Right ventricle myocardium inferior (tissue), 1 donor: ENCODE measurements around the gene MUC5AC. TPM values are rescaled to one million over a fixed set of nuclear protein-coding genes. Genes with fewer than 3 reads are reported as not detected.
"Not testable (repeated sequence)": the region's sequence is repeated elsewhere in the genome, so short reads cannot be mapped to it uniquely, and the experiment has no call there.

ENCODE experiments used
- ATAC-seq: fragments of 200-7000 bp; cut with Tn5 transposase; one replicate; pipeline ENCODE4 v1.9.1; 2020; ENCODE audit warnings: mild to moderate bottlenecking, moderate library complexity
- DNase-seq: peaks from one replicate; pipeline ENCODE4 v3.0.0; 2021; ENCODE audit errors: missing footprints
- intact Hi-C: fragments of 100-400 bp; cut with DNase I; formaldehyde crosslinking; loops from one replicate; pipeline ENCODE4 v1.11.0; 2022
- total RNA-seq: library from RNA; stranded (reverse); fragmentation: NEBNext Ultra II Directional; extraction: Animal tissue kit (Norgen Biotek cat#: 25700); gene quantifications from one replicate; pipeline ENCODE4 v1.2.1, GENCODE V29; 2021
- donor health status: DM: no; HTN: yes; CAD: no; lungs with severe emphysema.

The MUC5AC gene
- total RNA-seq, 1 donor from 2014 or later: not detected

DNA sequence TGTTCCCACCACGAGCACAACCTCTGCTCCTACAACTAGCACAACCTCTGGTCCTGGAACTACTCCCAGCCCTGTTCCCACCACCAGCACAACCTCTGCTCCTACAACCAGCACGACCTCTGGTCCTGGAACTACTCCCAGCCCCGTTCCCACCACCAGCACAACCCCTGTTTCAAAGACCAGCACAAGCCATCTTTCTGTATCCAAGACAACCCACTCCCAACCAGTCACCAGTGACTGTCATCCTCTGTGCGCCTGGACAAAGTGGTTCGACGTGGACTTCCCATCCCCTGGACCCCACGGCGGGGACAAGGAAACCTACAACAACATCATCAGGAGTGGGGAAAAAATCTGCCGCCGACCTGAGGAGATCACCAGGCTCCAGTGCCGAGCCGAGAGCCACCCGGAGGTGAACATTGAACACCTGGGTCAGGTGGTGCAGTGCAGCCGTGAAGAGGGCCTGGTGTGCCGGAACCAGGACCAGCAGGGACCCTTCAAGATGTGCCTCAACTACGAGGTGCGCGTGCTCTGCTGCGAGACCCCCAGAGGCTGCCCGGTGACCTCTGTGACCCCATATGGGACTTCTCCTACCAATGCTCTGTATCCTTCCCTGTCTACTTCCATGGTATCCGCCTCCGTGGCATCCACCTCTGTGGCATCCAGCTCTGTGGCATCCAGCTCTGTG lies 34.2 kb downstream of the MUC5AC start:
- intact Hi-C loops, DNase-seq: not testable (repeated sequence)

DNA sequence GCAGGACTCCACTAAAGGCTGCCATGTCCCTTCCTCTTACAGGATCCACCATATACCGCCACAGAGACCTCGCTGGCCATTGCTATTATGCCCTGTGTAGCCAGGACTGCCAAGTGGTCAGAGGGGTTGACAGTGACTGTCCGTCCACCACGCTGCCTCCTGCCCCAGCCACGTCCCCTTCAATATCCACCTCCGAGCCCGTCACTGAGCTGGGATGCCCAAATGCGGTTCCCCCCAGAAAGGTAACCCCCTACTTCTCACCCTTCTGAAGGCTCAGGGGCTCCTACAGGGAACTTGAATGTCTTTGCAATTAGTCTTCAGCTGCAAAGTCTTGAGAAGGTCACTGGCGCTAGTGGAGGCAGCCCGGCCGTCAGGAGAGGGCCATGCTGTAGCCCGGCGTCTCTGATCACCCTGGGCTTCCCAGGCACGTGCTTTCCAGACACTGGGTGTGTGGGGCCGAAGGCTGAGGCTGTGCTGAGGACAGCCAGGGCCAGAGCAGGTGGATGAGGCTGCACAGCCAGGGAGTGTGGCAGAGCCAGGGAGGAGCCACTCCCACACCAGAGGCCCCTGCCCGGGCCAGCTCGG lies 35.1 kb downstream of the MUC5AC start:
- ATAC-seq (no peak), DNase-seq (no peak)
- intact Hi-C loops: no loop called here

More for the DNA sequence above, 34.2 kb downstream of the MUC5AC start:
- ATAC-seq: not testable (repeated sequence)

DNA sequence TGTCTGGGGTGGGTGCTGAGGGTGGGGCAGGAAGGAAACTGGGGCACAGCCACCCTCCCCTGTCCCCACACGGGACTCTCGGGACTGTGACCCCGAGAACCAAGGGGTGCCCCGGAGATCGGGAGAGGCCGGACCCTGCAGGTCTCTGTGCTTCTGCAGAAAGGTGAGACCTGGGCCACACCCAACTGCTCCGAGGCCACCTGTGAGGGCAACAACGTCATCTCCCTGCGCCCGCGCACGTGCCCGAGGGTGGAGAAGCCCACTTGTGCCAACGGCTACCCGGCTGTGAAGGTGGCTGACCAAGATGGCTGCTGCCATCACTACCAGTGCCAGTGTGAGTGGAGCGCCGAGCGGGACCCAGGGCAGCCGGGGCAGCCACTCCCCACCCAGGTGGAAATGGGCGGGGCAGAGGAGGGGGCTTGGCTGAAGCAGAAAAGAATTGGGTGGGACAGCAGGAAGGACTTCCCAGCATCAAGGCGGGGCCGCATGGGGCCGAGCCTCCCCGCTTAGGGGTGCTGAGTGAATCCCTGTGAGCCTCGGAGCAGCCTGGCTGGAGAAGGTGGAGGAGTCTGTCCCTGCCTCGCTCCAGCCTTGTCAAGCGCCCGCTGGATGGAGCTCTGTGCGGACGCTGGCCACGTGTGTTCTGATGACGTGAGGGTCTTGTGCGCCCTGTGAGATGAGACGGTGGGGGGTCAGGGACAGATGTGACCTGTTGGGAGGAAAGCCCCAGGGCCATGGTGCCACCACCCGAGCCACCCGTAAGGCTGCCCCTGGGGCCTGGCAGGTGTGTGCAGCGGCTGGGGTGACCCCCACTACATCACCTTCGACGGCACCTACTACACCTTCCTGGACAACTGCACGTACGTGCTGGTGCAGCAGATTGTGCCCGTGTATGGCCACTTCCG lies 35.8 kb downstream of the MUC5AC start:
- ATAC-seq (no peak), DNase-seq (peak; percentile 61)
- intact Hi-C loops: no loop called here

DNA sequence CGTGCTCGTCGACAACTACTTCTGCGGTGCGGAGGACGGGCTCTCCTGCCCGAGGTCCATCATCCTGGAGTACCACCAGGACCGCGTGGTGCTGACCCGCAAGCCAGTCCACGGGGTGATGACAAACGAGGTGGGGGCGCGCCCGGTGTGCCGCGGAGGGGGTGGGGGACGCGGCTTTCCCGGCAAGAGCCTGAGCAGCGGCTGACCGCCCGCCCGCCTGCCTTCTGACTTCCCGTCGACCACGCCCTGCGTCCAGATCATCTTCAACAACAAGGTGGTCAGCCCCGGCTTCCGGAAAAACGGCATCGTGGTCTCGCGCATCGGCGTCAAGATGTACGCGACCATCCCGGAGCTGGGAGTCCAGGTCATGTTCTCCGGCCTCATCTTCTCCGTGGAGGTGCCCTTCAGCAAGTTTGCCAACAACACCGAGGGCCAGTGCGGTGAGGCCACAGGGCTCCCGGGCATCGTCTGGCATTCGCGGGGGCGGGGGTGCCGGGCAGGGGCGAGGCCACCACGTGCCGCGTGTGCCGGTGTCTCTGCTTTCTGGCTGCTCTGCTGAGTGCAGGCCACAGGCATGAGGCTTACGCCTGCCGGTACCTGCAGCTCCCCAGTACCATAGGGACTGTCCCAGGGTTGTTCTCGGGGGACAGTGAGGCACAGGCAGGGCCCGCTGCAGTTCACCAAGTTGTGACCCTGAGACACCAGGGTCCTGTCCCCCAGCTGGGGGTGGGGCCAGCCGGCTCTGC lies 36.7 kb downstream of the MUC5AC start:
- DNase-seq: peak; percentile 63
- no peak for ATAC-seq
- intact Hi-C loops: no loop called here

DNA sequence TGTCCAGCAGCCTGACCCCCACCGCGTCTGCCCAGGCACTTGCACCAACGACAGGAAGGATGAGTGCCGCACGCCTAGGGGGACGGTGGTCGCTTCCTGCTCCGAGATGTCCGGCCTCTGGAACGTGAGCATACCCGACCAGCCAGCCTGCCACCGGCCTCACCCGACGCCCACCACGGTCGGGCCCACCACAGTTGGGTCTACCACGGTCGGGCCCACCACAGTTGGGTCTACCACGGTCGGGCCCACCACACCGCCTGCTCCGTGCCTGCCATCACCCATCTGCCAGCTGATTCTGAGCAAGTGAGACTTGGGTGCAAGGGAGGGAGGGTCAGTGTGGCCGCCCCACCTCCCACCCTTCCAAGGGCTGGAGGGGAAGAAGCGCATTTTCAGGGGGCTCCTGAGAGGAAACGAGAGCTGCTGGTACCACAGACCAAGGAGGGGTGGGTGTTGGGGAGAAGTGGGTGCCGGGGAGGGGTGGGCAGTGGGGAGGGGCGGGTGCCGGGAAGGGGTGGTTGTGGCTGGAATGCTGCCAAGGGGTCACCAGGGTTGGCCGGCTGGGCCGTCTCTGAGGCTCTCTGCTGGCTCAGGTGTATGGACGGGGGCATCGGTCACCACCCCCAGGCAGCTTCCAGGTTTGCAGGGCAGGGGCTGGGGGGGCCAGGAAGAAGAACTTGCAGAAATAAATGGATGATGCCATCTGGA lies 37.4 kb downstream of the MUC5AC start:
- DNase-seq (peak; percentile 62), ATAC-seq (no peak)
- intact Hi-C loops: no loop called here

DNA sequence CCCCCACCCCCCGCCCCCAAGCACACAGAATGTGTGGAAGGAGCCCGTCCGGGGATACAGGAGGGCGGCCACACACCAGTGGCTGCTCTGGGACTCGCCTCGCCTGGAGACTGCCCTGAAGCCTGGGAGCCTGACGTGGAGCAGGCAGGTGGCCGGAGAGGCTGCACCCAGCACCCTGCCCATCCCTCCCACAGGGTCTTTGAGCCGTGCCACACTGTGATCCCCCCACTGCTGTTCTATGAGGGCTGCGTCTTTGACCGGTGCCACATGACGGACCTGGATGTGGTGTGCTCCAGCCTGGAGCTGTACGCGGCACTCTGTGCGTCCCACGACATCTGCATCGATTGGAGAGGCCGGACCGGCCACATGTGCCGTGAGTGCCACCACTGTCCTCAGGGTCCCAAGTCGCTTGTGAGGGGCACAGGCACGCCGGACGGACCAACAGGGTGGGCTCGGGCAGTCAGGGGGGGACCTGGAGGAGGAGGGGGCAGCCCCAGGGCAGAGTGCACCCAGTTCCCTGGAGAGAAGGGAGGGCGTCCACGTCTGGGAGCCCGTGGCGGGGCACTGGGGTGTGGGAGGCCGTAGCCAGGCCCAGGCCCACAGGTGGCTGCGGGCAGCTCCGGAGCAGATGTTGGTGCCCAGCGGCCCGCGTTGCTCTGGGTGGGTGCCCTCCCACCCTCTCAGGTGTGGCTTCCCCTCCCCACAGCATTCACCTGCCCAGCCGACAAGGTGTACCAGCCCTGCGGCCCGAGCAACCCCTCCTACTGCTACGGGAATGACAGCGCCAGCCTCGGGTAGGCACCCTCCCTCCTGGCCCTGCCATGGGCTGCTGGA lies 38.1 kb downstream of the MUC5AC start:
- no peak for ATAC-seq
- peak; percentile 69 for DNase-seq

DNA sequence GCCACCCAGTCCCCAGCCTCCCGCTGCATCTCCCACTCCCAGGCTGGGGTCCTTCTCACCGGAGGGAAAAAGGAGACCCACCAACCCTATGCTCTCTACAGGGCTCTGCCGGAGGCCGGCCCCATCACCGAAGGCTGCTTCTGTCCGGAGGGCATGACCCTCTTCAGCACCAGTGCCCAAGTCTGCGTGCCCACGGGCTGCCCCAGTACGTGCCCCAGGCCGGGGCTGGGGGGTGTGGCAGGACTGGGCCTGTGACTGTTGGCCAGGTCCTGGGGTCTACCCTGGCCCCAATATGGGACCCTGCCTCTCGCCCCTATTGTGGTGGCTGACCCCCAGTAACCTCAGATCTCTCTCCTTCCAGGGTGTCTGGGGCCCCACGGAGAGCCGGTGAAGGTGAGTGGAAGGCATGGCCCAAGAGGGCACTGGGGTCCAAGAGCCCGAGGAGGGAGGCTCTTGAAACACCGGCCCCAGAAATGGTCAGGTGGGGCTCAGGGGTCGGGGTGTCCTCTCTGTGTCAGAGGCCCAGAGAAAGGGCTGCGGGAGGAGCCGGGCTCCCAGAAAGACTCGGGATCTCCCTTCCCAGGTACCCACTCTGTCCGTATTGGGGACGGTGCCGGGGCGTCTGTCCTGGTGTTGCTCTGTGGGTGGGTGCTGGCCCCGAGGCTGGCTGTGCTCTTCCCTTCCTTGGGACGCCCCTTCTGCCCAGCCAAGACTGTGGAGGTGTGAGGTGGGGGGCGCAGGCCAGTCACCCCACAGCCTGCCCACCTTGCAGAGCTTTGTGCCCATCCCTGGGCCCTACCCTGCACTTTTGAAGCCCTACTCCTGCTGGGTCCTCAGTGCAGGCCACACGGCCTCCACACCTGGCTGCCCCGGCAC lies 39.0 kb downstream of the MUC5AC start:
- no peak for DNase-seq
- ATAC-seq: no peak
- intact Hi-C loops: no loop called here

More for the DNA sequence above, 38.1 kb downstream of the MUC5AC start:
- intact Hi-C loops: no loop called here

DNA sequence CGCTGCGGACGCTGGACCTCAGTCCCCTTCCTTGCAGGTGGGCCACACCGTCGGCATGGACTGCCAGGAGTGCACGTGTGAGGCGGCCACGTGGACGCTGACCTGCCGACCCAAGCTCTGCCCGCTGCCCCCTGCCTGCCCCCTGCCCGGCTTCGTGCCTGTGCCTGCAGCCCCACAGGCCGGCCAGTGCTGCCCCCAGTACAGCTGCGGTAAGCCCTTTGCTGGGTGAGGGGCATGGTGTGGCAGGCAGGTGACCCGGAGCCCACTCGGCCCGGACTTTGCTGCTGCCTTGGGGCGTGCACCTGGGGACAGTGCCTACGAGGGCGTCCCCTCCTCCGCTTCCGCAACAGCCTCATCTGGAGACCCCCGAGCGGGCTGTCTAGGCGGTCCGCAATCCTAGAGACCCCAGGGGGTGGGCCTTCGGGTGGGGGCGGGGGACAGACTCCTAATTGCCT lies 39.7 kb downstream of the MUC5AC start:
- intact Hi-C loops: no loop called here
- ATAC-seq (no peak), DNase-seq (peak; percentile 65)

DNA sequence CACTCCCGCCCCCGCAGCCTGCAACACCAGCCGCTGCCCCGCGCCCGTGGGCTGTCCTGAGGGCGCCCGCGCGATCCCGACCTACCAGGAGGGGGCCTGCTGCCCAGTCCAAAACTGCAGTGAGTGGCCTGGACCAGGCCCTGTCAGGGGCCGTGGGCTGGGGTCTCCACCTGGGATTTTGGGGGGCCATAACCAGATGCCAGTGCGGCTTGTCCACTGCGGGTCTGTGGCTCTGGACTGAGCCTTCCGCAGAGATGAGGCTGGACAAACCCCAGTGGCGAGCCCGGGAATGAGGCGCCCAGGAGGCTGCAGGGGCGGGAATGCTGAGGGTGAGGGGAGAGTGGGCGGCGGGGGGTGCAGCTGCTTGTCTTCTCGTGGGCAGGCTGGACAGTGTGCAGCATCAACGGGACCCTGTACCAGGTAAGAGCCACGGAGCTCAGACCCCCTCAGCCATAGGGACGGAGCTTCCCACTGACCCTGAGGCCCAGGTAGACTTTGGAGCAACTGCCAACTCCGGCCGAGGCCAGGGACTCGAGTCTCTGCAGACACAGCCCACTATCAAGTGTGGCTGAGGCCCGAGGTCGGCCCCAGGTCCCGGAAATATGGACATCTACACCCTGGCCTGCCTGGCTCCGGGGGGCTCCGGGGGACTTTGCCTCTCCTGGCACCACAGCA lies 40.3 kb downstream of the MUC5AC start:
- no peak for ATAC-seq
- intact Hi-C loops: no loop called here
- DNase-seq: peak; percentile 53

DNA sequence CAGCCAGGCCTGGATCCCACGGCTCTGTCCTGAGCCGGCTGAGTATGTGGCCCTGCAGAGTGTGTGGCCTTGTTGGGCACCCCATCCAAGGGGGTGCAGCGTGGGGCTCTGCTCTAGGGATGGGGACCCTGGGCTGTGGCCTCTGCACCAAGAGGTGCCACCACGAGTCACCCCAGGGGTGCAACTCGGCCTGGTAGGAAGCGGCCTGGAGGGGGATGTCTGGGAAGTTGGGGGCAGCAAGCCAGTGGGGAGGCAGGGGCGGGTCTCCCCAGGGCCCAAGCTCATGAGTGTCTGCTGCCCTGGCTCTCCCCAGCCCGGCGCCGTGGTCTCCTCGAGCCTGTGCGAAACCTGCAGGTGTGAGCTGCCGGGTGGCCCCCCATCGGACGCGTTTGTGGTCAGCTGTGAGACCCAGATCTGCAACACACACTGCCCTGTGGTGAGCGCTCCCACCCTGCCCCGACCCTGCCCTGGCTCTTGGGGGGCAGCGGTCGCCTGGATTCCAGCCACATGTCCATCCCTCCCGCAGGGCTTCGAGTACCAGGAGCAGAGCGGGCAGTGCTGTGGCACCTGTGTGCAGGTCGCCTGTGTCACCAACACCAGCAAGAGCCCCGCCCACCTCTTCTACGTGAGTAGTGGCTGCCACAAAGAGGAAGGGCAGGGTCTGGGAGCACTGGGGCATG lies 40.9 kb downstream of the MUC5AC start:
- no peak for ATAC-seq
- DNase-seq: no peak
- intact Hi-C loops: no loop called here

DNA sequence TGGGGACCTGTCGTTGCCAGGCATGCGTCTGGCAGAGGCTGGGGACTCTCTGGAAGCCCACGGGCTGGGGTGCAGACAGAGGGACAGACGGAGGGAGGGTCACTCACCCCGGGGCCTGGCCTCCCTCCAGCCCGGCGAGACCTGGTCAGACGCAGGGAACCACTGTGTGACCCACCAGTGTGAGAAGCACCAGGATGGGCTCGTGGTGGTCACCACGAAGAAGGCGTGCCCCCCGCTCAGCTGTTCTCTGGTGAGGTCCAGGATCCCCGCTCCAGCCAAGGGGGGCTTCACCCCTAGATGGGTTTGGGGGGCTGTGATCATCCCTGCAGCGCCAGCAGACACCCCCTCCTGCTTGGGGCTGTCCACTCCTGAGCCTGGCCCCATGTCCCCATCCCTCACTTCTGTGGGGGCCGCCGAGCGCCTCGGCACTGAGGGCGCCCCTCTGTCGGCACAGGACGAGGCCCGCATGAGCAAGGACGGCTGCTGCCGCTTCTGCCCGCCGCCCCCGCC lies 41.5 kb downstream of the MUC5AC start:
- no peak for ATAC-seq
- intact Hi-C loops: no loop called here
- DNase-seq: no peak

DNA sequence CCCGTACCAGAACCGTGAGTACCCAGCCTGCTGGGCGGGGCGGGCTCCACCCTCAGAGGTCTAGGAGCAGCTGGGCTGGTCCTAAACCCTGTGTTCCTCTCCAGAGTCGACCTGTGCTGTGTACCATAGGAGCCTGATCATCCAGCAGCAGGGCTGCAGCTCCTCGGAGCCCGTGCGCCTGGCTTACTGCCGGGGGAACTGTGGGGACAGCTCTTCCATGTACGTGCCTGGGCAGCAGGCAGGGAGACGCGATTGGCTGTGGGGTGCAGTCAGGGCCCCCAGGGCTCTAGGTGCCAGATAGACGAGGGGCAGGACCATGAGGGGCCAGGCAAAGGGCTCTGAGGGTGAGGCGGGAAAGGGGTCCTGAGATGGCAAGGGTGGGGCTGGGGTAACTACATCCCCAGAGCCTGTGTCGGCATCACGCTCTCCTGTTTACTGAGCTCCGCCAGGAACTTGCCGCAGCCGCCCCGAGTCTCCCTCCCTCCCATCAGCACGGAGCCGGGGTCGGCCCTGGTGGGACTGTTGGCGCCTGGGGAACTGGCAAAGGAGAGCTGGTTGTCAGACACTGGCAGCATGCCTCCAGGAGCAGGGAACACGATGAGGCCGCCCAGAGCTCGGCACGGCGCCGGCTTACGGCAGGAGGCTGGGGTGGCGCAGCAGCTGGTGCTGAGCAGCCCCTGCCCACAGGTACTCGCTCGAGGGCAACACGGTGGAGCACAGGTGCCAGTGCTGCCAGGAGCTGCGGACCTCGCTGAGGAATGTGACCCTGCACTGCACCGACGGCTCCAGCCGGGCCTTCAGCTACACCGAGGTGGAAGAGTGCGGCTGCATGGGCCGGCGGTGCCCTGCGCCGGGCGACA lies 42.2 kb downstream of the MUC5AC start:
- no peak for ATAC-seq
- intact Hi-C loops: loop anchor here (5.0 kb wide), 1 partner anchor 372 kb away; the partner anchor contains the start of gene DUSP8
- DNase-seq: peak; percentile 66

DNA sequence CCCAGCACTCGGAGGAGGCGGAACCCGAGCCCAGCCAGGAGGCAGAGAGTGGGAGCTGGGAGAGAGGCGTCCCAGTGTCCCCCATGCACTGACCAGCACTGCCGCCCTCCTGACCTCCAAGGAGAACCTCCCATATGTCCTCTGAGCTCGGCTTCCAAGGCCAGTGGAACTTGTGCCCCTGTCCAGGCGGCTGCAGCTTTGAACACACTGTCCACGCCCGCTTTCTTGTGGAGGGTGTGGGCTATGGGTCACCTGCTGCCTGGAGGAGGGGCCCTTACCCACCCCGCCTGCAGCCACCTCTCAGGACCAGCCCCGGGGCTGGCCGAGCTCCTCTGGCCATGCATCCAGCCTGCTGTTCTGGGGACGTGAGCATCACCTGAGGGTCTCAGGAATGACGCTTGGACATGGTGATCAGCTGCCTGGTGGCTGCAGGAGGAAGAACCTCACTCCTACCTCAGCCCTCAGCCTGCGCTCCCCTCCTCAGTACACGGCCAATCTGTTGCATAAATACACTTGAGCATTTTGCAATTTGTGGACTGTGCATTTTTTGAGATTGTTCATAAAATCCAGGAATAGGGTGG lies 42.9 kb downstream of the MUC5AC start:
- peak; percentile 48 for DNase-seq

More for the DNA sequence above, 42.9 kb downstream of the MUC5AC start:
- ATAC-seq: no peak
- intact Hi-C loops: loop anchor here (5.0 kb wide), 1 partner anchor 372 kb away; the partner anchor contains the start of gene DUSP8
